Measurements from ENCODE around the gene SORBS2. TPM values are rescaled to one million over a fixed set of nuclear protein-coding genes. Genes with fewer than 3 reads are reported as not detected.
A peak's percentile ranks its signal among the peaks of the same experiment; 100 is the strongest.
"Not testable (repeated sequence)": the region's sequence is repeated elsewhere in the genome, so short reads cannot be mapped to it uniquely, and the experiment has no call there.

The SORBS2 gene
- total RNA-seq, 4 donors from 2014 or later, result 21.5 to 103 (median 64.8) TPM

GRCh38 chr4:185566425-185566824 lies 245.6 kb downstream of the SORBS2 start:
- peak; percentile 22 for ATAC-seq (ENCODE audit: low FRiP score)
- DNase-seq (ENCODE audit: low spot score), result no peak
- no peak for TF ChIP-seq CTCF (IDR thresholded peaks at IDR 0.05)

GRCh38 chr4:185565696-185566095 lies 246.3 kb downstream of the SORBS2 start:
- ATAC-seq (ENCODE audit: low FRiP score) (no peak), DNase-seq (ENCODE audit: low spot score) (no peak)
- no peak for TF ChIP-seq CTCF (IDR thresholded peaks at IDR 0.05)

- DNase-seq (ENCODE audit: low spot score) (no peak), ATAC-seq (ENCODE audit: low FRiP score) (no peak)
- no peak for TF ChIP-seq CTCF (IDR thresholded peaks at IDR 0.05)
Measured at GRCh38 chr4:185564349-185564748, 247.6 kb downstream of the SORBS2 start.

GRCh38 chr4:185562531-185562930 lies 249.5 kb downstream of the SORBS2 start:
- TF ChIP-seq CTCF (IDR thresholded peaks at IDR 0.05), result no peak
- ATAC-seq (ENCODE audit: low FRiP score) (no peak), DNase-seq (ENCODE audit: low spot score) (no peak)

- TF ChIP-seq CTCF (IDR thresholded peaks at IDR 0.05), result no peak
- ATAC-seq (ENCODE audit: low FRiP score) (no peak), DNase-seq (ENCODE audit: low spot score) (no peak)
Measured at GRCh38 chr4:185560316-185560715, 251.7 kb downstream of the SORBS2 start.

GRCh38 chr4:185559915-185560281 lies 252.1 kb downstream of the SORBS2 start:
- ATAC-seq (ENCODE audit: low FRiP score) (peak; percentile 80), DNase-seq (ENCODE audit: low spot score) (no peak)
- no peak for TF ChIP-seq CTCF (IDR thresholded peaks at IDR 0.05)

GRCh38 chr4:185559251-185559914 lies 252.6 kb downstream of the SORBS2 start:
- DNase-seq (ENCODE audit: low spot score); ATAC-seq (ENCODE audit: low FRiP score): not testable (repeated sequence)
